ENCODE data around the gene CPO. TPM values are rescaled to one million over a fixed set of nuclear protein-coding genes. Genes with fewer than 3 reads are reported as not detected.
A peak's percentile ranks its signal among the peaks of the same experiment; 100 is the strongest.

Gene CPO
- total and polyA plus RNA-seq, 7 donors: 0.12 to 1.1 (median 0.95) TPM; not detected in 2

DNA sequence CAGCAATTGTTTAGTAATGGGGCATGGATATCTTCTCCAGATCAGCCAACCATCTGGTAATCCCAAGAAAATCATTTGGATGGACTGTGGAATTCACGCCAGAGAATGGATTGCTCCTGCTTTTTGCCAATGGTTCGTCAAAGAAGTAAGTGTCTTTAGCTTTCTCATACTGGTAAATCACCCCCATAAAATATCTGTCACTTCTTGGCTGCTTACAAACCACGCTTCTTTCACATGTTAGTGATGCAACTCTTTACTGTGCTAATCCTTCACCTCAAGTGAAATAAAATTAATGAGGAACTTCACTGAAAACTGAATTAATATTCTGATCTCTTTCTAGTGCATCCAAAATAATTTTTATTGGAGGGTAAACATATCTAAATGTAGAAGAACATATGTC, 18.9 kb downstream of the CPO start:
- no peak for DNase-seq
- TF ChIP-seq EP300 (IDR thresholded peaks at IDR 0.05): no peak
- no peak for TF ChIP-seq POLR2A (IDR thresholded peaks at IDR 0.05)
- no peak for TF ChIP-seq POLR2AphosphoS5 (IDR thresholded peaks at IDR 0.05)
- TF ChIP-seq CTCF (IDR thresholded peaks at IDR 0.05): no peak
- Histone ChIP-seq H3K4me3 (no peak overlapping the region), H3K27me3 (no peaks in the 10 kb centered on the region), H3K4me1 (peaks cover 0 to 4% (median 0%) of the 10 kb centered on the region in 4 donors), H3K36me3 (no peaks in the 10 kb centered on the region), H3K9me3 (no peaks in the 10 kb centered on the region), H3K27ac (no peak overlapping the region)
- intact Hi-C loops (cut with DNase I): no loop called here
- 73 to 82% methylated on average over 3 of the region's 3 CpGs for WGBS, 2 donors

- H3K4me3 ChIP-seq: peak overlapping the region in 1 of 4 donors; percentile 6
- H3K27me3 ChIP-seq: no peaks in the 10 kb centered on the region
- TF ChIP-seq POLR2A (IDR thresholded peaks at IDR 0.05) (no peak), EP300 (IDR thresholded peaks at IDR 0.05) (no peak), POLR2AphosphoS5 (IDR thresholded peaks at IDR 0.05) (no peak), CTCF (IDR thresholded peaks at IDR 0.05) (no peak)
- no peaks in the 10 kb centered on the region for H3K36me3 ChIP-seq
- H3K27ac ChIP-seq: peak overlapping the region; percentile 27 to 59 (median 45)
- WGBS, 2 donors: 16 to 53% methylated on average over 4 of the region's 4 CpGs
- H3K9me3 ChIP-seq: no peaks in the 10 kb centered on the region
- intact Hi-C loops (cut with DNase I): no loop called here
- peaks cover 0 to 9% (median 2%) of the 10 kb centered on the region in 4 donors for H3K4me1 ChIP-seq
- no peak for DNase-seq
These were observed 23.6 kb downstream of the CPO start for GRCh38 chr2:206962966-206963365.

DNA sequence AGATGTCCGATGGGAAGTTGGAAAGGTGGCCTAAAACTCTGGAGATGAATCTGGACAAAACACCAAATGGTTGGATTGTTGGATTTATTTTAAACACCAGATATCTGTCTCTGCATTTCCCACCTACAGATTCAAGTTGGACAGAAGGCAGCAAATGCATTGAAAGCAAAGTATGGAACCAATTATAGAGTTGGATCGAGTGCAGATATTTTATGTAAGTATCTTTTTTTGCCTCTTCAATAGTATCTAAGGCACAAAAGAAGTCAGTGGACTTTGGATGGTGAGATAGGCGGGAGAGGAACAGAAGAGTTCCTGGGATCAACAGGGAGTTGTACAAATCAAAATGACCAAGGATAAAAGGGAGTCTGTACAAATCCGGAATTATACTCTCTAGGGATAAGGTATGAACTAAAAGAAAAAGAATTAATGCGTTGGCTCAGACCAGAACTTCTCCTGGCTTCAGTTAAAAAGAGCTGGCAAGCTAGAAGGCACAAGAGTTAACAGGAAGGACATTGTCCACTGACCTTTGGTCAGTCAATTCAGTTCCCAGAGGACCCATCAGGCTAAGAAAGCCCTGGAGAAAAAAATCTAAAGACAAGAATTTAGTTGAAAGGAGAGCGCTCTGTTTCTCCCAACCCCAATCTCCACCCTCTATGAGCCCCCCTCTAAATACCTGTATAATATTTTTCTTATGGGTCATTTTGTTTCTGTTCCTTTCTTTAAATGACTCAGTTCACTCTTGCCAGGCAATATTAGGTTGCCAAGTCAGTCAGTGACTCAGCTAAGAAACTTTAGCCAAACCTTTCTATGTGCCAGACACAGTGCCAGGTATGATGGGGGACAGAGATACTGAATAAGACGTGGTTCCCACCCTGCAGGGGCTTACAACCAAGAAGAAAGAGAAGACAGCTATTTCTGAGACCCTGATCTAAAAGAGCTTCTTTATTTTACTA, 29.1 kb downstream of the CPO start:
- peaks cover 0 to 6% (median 5%) of the 10 kb centered on the region in 4 donors for H3K4me1 ChIP-seq
- no peaks in the 10 kb centered on the region for H3K27me3 ChIP-seq
- TF ChIP-seq EP300 (IDR thresholded peaks at IDR 0.05): no peak
- no peak for TF ChIP-seq POLR2AphosphoS5 (IDR thresholded peaks at IDR 0.05)
- TF ChIP-seq CTCF (IDR thresholded peaks at IDR 0.05): no peak
- no peak for TF ChIP-seq POLR2A (IDR thresholded peaks at IDR 0.05)
- no peak overlapping the region for H3K4me3 ChIP-seq
- no peak for DNase-seq
- intact Hi-C loops (cut with DNase I): loop anchor here (5.0 kb wide), 1 partner anchor 166 kb away; no protein-coding TSS in a partner anchor
- no peaks in the 10 kb centered on the region for H3K36me3 ChIP-seq
- H3K27ac ChIP-seq: no peak overlapping the region
- 81 to 83% methylated on average over 7 of the region's 7 CpGs for WGBS, 2 donors
- no peaks in the 10 kb centered on the region for H3K9me3 ChIP-seq

DNA sequence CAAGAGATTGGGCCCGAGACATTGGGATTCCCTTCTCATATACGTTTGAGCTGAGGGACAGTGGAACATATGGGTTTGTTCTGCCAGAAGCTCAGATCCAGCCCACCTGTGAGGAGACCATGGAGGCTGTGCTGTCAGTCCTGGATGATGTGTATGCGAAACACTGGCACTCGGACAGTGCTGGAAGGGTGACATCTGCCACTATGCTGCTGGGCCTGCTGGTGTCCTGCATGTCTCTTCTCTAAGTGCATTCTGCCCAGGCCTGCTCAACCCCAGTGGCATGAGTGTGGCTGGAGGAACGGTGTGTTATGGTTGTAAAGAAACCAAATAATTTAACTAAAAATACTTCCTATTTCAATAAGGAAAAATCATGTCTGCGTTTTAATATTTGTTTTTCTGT, 29.9 kb downstream of the CPO start:
- Histone ChIP-seq H3K4me1 (peaks cover 0 to 6% (median 5%) of the 10 kb centered on the region in 4 donors), H3K27ac (no peak overlapping the region), H3K9me3 (no peaks in the 10 kb centered on the region), H3K4me3 (no peak overlapping the region), H3K36me3 (no peaks in the 10 kb centered on the region), H3K27me3 (no peaks in the 10 kb centered on the region)
- no peak for DNase-seq
- intact Hi-C loops (cut with DNase I): loop anchor here (5.0 kb wide), 1 partner anchor 167 kb away; no protein-coding TSS in a partner anchor
- 89 to 94% methylated on average over 6 of the region's 6 CpGs for WGBS, 2 donors
- TF ChIP-seq CTCF (IDR thresholded peaks at IDR 0.05) (no peak), POLR2A (IDR thresholded peaks at IDR 0.05) (no peak), POLR2AphosphoS5 (IDR thresholded peaks at IDR 0.05) (no peak), EP300 (IDR thresholded peaks at IDR 0.05) (no peak)
